GM21576 (cell line): ENCODE measurements around the gene DOCK6.

Source experiments
- ATAC-seq: cut with Tn5 transposase; IDR thresholded peaks from one replicate; pipeline ENCODE4 v1.9.1; 2021; ENCODE audit warnings: mild to moderate bottlenecking, moderate library complexity; ENCODE audit not compliant: unreplicated experiment

DOCK6 gene

GRCh38 chr19:11151181-11151580 is 111.1 kb downstream of the DOCK6 start:
- ATAC-seq, result no peak
